Mesenchymal stem cell (in vitro differentiated cells and primary cell): ENCODE results near the gene HDAC4.

Source experiments
- DNase-seq: peaks from one replicate; pipeline ENCODE4 v3.0.0-alpha.2; 2013
- H2AFZ ChIP-seq: one replicate; pipeline ENCODE4 v1.6.1; 2013; ENCODE audit warnings: low read depth, mild to moderate bottlenecking, control low read depth, inconsistent platforms, low read length, moderate library complexity
- H2AK5ac ChIP-seq: 2 replicates; pipeline ENCODE4 v1.6.1; 2013; ENCODE audit warnings: low read length, moderate library complexity, mild to moderate bottlenecking, inconsistent platforms; ENCODE audit not compliant: severe bottlenecking
- H2BK120ac ChIP-seq: one replicate; pipeline ENCODE4 v1.6.1; 2013; ENCODE audit warnings: low read depth, mild to moderate bottlenecking, inconsistent platforms, low read length, moderate library complexity
- H2BK12ac ChIP-seq, 2 experiments: one replicate each; pipeline ENCODE4 v1.6.1; 2013; ENCODE audit warnings: inconsistent platforms in 2 of 2, low read length in 2 of 2, mild to moderate bottlenecking in 2 of 2, moderate library complexity in 2 of 2, control low read depth in 1 of 2
- H2BK15ac ChIP-seq: one replicate; pipeline ENCODE4 v1.6.1; 2013; ENCODE audit warnings: mild to moderate bottlenecking, low read depth, inconsistent platforms; ENCODE audit not compliant: poor library complexity, severe bottlenecking
- H2BK5ac ChIP-seq: 2 replicates; pipeline ENCODE4 v1.6.1; 2013; ENCODE audit warnings: low read depth, mild to moderate bottlenecking, low read length, control low read depth, inconsistent platforms; ENCODE audit not compliant: poor library complexity, severe bottlenecking
- H3K14ac ChIP-seq, 2 experiments: one replicate each; pipeline ENCODE4 v1.6.1; 2013; ENCODE audit warnings: inconsistent platforms in 2 of 2, low read length in 2 of 2, control low read depth in 1 of 2, mild to moderate bottlenecking in 1 of 2, moderate library complexity in 1 of 2
- H3K18ac ChIP-seq, 2 experiments: one replicate each; pipeline ENCODE4 v1.6.1; 2013; ENCODE audit warnings: inconsistent platforms in 2 of 2, low read length in 2 of 2, control low read depth in 1 of 2, low read depth in 1 of 2, mild to moderate bottlenecking in 1 of 2
- H3K23ac ChIP-seq, 2 experiments: one replicate each; pipeline ENCODE4 v1.6.1; 2013; ENCODE audit warnings: inconsistent platforms in 2 of 2, low read length in 2 of 2, mild to moderate bottlenecking in 2 of 2, moderate library complexity in 2 of 2, control low read depth in 1 of 2
- H3K27ac ChIP-seq: 2 replicates; pipeline ENCODE4 v1.5.1; 2013; ENCODE audit warnings: mild to moderate bottlenecking, moderate library complexity, low read length, control low read depth, inconsistent platforms; ENCODE audit not compliant: poor library complexity, severe bottlenecking
- H3K27me3 ChIP-seq, 2 experiments: 2 replicates each; pipeline versions ENCODE4 v1.6.1 to v1.7.0; 2013; ENCODE audit warnings: low read length in 2 of 2, mild to moderate bottlenecking in 2 of 2, moderate library complexity in 2 of 2, control low read depth in 1 of 2, inconsistent platforms in 1 of 2; ENCODE audit not compliant: control insufficient read depth in 1 of 2, insufficient read depth in 1 of 2
- H3K36me3 ChIP-seq, 2 experiments: 2 replicates each; pipeline versions ENCODE4 v1.6.1 to v1.7.0; 2013; ENCODE audit warnings: low read length in 2 of 2, control low read depth in 1 of 2, inconsistent platforms in 1 of 2, low read depth in 1 of 2, mild to moderate bottlenecking in 1 of 2; ENCODE audit not compliant: insufficient read depth in 2 of 2, control insufficient read depth in 1 of 2
- H3K4ac ChIP-seq, 2 experiments: one replicate each; pipeline ENCODE4 v1.6.1; 2013; ENCODE audit warnings: inconsistent platforms in 2 of 2, low read length in 2 of 2, mild to moderate bottlenecking in 2 of 2, moderate library complexity in 2 of 2, control low read depth in 1 of 2, low read depth in 1 of 2
- H3K4me1 ChIP-seq: 2 replicates; pipeline ENCODE4 v1.6.1; 2013; ENCODE audit warnings: low read depth, low read length, control low read depth; ENCODE audit not compliant: control insufficient read depth, insufficient read depth
- H3K4me2 ChIP-seq: 2 replicates; pipeline ENCODE4 v1.6.1; 2013; ENCODE audit warnings: low read length, mild to moderate bottlenecking, inconsistent platforms; ENCODE audit not compliant: poor library complexity, severe bottlenecking
- H3K4me3 ChIP-seq, 2 experiments: 2 replicates each; pipeline versions ENCODE4 v1.5.1 to v1.7.0; 2013; ENCODE audit warnings: low read length in 2 of 2, mild to moderate bottlenecking in 2 of 2, control low read depth in 1 of 2, low read depth in 1 of 2; ENCODE audit not compliant: insufficient read depth in 1 of 2
- H3K79me1 ChIP-seq: replicated peaks from 2 replicates; pipeline ENCODE4 v1.6.1; 2013; ENCODE audit warnings: mild to moderate bottlenecking, control low read depth, low read length, inconsistent platforms; ENCODE audit not compliant: poor library complexity, severe bottlenecking
- H3K9ac ChIP-seq: 2 replicates; pipeline ENCODE4 v1.7.0; 2013; ENCODE audit warnings: mild to moderate bottlenecking, low read length, moderate library complexity
- H3K9me3 ChIP-seq: 2 replicates; pipeline ENCODE4 v1.7.0; 2013; ENCODE audit warnings: mild to moderate bottlenecking, low read length; ENCODE audit not compliant: control insufficient read depth
- H4K8ac ChIP-seq: one replicate; pipeline ENCODE4 v1.6.1; 2013; ENCODE audit warnings: inconsistent platforms, mild to moderate bottlenecking, low read length, moderate library complexity
- H4K91ac ChIP-seq: one replicate; pipeline ENCODE4 v1.6.1; 2013; ENCODE audit warnings: mild to moderate bottlenecking, low read length, inconsistent platforms
- WGBS: methylation state at CpG from one replicate; pipeline ENCODE4 v1.1.7; 2013; ENCODE audit warnings: mixed read lengths; 5-methylcytosine and 5-hydroxymethylcytosine counted together

HDAC4 gene

DNA sequence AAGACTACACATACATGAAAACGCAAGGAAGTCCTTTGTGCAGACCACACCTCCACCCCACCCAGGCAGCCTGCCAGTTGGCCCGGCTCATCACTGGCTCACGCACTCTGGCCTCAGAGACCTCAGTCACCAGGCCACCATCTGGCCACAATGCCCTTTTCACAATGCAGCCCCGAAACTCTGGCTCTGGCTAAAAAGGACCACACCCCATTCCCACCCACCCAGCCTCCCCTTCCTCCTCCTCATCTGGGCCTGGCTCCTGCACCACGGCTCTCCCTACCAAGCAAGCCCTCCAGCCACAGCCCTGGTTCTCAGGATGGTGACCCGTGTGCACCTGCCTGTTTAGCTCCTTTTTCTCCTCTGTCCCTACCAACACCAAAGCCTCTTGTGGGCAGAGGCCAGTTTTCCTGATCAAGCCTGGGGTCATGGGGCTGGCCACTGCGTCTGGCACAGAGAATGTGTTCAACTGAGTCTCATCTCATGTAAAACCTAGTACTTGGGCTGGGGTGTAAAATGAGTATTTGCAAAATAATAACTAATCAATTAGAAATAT, 7.4 kb downstream of the HDAC4 start:
- DNase-seq = no peak
- no peak overlapping the region for H3K23ac ChIP-seq
- H3K27me3 ChIP-seq = no peaks in the 10 kb centered on the region
- no peak overlapping the region for H2AK5ac ChIP-seq
- H2BK12ac ChIP-seq = no peak overlapping the region
- no peak overlapping the region for H2BK15ac ChIP-seq
- H2BK5ac ChIP-seq = no peak overlapping the region
- no peak overlapping the region for H3K18ac ChIP-seq
- H4K8ac ChIP-seq = peak overlapping the region; percentile 12
- H3K4ac ChIP-seq = no peak overlapping the region
- H3K79me1 ChIP-seq = peaks cover 60% of the 10 kb centered on the region
- H3K9ac ChIP-seq = no peak overlapping the region
- WGBS = 98% methylated on average over 6 of the region's 7 CpGs
- H2BK120ac ChIP-seq = no peak overlapping the region
- H2AFZ ChIP-seq = no peak overlapping the region
- no peak overlapping the region for H3K27ac ChIP-seq
- H3K9me3 ChIP-seq = no peaks in the 10 kb centered on the region
- H4K91ac ChIP-seq = peak overlapping the region; percentile 18
- H3K14ac ChIP-seq = no peak overlapping the region
- H3K36me3 ChIP-seq = peaks cover 0 to 29% of the 10 kb centered on the region in 2 experiments
- H3K4me1 ChIP-seq = peaks cover 34% of the 10 kb centered on the region
- H3K4me2 ChIP-seq = no peak overlapping the region
- H3K4me3 ChIP-seq = no peak overlapping the region

DNA sequence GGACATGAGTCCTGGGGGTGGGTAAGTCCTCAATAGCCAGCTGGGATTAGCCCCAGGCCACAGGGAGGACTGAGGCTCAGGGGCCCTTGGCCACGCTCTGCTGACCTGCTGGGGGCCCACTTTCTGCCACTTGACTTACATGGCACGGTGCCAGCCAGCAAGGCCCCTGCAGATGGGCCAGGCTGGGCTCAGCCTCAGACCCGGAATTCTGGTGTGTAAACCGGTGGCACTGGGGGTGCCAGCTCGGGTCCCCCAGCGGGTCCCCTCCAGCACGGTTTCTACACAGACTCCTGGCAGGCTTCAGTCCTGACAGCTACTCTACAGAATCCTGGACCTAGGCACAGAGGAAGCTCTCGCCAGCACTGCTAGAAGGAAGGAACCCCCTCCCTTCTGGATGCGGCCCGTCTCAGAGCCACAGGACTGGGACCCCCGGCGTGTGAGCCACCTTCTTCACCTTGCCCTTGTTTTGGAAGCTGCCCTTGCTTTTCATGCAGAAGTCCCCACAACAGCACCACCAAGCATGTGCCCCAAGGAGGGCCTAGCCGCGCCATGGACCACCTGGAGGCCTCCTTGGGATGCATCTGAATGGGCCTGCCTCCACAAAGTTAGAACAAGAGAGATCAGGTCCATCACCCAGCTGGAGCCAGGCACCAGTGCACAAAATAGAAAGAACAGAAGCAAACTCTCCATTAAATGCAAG, 8.0 kb downstream of the HDAC4 start:
- Histone ChIP-seq H3K79me1 (peaks cover 60% of the 10 kb centered on the region), H3K27me3 (no peaks in the 10 kb centered on the region), H2BK12ac (peak overlapping the region in 1 of 2 experiments; percentile 24), H3K4me1 (peaks cover 33% of the 10 kb centered on the region), H2BK5ac (no peak overlapping the region), H2AK5ac (no peak overlapping the region), H2BK120ac (no peak overlapping the region), H4K8ac (no peak overlapping the region), H3K9ac (no peak overlapping the region), H3K4ac (no peak overlapping the region), H3K18ac (no peak overlapping the region), H3K36me3 (peaks cover 0 to 35% of the 10 kb centered on the region in 2 experiments), H3K27ac (no peak overlapping the region), H4K91ac (no peak overlapping the region), H3K23ac (peak overlapping the region in 1 of 2 experiments; percentile 14), H3K4me2 (no peak overlapping the region), H3K4me3 (no peak overlapping the region), H3K9me3 (no peaks in the 10 kb centered on the region), H2BK15ac (no peak overlapping the region), H2AFZ (no peak overlapping the region), H3K14ac (peak overlapping the region in 1 of 2 experiments; percentile 58)
- WGBS = 93% methylated on average over 14 of the region's 14 CpGs
- no peak for DNase-seq

DNA sequence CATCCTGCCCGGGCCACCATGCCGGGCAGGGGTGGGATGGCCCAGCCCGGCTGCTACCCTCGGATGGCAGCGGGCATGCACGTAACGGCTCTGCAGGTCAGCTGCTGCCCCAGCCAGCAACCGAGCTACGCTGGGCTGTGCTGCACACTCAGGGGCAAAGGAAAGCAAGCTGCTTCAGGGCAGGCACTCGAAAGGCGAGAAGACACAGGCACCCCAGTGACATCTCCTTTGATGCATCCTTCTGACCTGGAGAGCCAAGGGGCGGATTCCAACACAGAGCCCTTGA, 8.8 kb downstream of the HDAC4 start:
- WGBS = 97% methylated on average over 12 of the region's 12 CpGs
- no peak overlapping the region for H3K18ac ChIP-seq
- no peak overlapping the region for H3K4me2 ChIP-seq
- H2AK5ac ChIP-seq = no peak overlapping the region
- no peak overlapping the region for H2BK12ac ChIP-seq
- no peak for DNase-seq
- no peak overlapping the region for H2BK5ac ChIP-seq
- H3K9ac ChIP-seq = no peak overlapping the region
- no peak overlapping the region for H3K4ac ChIP-seq
- H3K27me3 ChIP-seq = no peaks in the 10 kb centered on the region
- H3K4me1 ChIP-seq = peaks cover 26% of the 10 kb centered on the region
- H3K36me3 ChIP-seq = peaks cover 0 to 39% of the 10 kb centered on the region in 2 experiments
- H2BK120ac ChIP-seq = no peak overlapping the region
- H3K79me1 ChIP-seq = peaks cover 60% of the 10 kb centered on the region
- H4K91ac ChIP-seq = no peak overlapping the region
- no peak overlapping the region for H2AFZ ChIP-seq
- no peak overlapping the region for H3K14ac ChIP-seq
- H3K27ac ChIP-seq = no peak overlapping the region
- no peaks in the 10 kb centered on the region for H3K9me3 ChIP-seq
- H4K8ac ChIP-seq = no peak overlapping the region
- H2BK15ac ChIP-seq = no peak overlapping the region
- H3K23ac ChIP-seq = no peak overlapping the region
- no peak overlapping the region for H3K4me3 ChIP-seq

DNA sequence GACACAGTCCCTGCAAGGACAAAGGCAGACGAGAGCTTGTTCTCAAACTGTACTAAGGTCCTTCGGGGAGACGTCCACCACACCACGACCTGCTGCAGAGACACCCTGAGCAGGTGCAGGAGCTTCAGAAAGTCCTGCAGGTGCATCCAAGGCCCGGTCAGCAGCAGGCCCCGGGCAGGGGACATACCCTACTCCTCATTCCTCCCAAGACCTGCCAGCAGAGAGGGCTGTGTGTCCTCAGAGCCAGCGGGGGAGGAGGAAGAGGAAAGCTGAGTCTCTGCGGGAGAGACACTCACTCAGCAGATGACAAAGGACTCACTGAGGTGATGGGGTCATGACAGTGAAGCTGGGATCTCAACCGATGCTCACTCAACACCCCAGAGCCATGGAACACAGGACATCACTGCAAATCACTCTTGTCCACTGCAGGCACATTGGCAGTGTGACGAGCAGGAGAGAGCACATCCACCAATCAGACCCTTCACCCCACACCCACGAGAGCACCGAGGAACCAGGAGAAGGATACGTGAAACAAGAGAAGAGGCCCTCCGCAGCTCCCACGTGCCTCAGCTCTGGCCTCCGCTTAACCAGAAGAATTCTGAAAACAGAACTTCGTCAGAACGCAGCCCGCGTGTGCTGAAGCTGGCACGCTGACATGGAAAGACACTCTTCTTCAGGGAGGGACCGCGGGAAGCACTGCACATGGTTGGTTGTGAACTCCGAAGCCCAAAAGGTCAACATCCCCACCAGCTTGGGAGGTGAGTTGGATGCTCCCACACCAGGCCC, 9.3 kb downstream of the HDAC4 start:
- Histone ChIP-seq H3K4me2 (no peak overlapping the region), H2AFZ (no peak overlapping the region), H3K9me3 (no peaks in the 10 kb centered on the region), H4K8ac (no peak overlapping the region), H2BK12ac (no peak overlapping the region), H3K36me3 (peaks cover 0 to 42% of the 10 kb centered on the region in 2 experiments), H3K79me1 (peaks cover 60% of the 10 kb centered on the region), H3K9ac (no peak overlapping the region), H3K4me1 (peaks cover 25% of the 10 kb centered on the region), H3K27ac (no peak overlapping the region), H3K4me3 (no peak overlapping the region), H3K14ac (no peak overlapping the region), H3K23ac (no peak overlapping the region), H2BK15ac (no peak overlapping the region), H2BK5ac (no peak overlapping the region), H2AK5ac (no peak overlapping the region), H3K18ac (no peak overlapping the region), H2BK120ac (no peak overlapping the region), H3K27me3 (no peaks in the 10 kb centered on the region), H3K4ac (no peak overlapping the region), H4K91ac (no peak overlapping the region)
- DNase-seq = no peak
- WGBS = 93% methylated on average over 22 of the region's 24 CpGs
